Spinal cord (tissue), 10 donors: ENCODE data around the gene TRIP4. TPM values are rescaled to one million over a fixed set of nuclear protein-coding genes. Genes with fewer than 3 reads are reported as not detected.

Experiments used
- DNase-seq, 6 donors: peaks; one replicate each; pipeline versions ENCODE4 v3.0.0 to v3.0.0-alpha.2; 2013 to 2015; ENCODE audit warnings: low spot score in 6 of 6, low read depth in 4 of 6
- H3K27ac ChIP-seq: one replicate; pipeline ENCODE4 v1.5.1; 2013; ENCODE audit warnings: low read depth, low read length, control low read depth
- H3K27me3 ChIP-seq: one replicate; pipeline ENCODE4 v1.6.1; 2013; ENCODE audit warnings: low read length; ENCODE audit not compliant: control insufficient read depth, insufficient read depth
- H3K36me3 ChIP-seq: one replicate; pipeline ENCODE4 v1.6.1; 2013; ENCODE audit warnings: low read length; ENCODE audit not compliant: control insufficient read depth, insufficient read depth
- H3K4me1 ChIP-seq: one replicate; pipeline ENCODE4 v1.6.1; 2013; ENCODE audit warnings: low read length; ENCODE audit not compliant: control insufficient read depth, insufficient read depth
- H3K4me3 ChIP-seq: one replicate; pipeline ENCODE4 v1.5.1; 2013; ENCODE audit warnings: low read depth, low read length, control low read depth
- H3K9me3 ChIP-seq: one replicate; pipeline ENCODE4 v1.6.1; 2013; ENCODE audit warnings: low read length; ENCODE audit not compliant: control insufficient read depth, insufficient read depth
- WGBS: methylation state at CpG from one replicate; pipeline ENCODE4 v1.1.5; 2013; ENCODE audit warnings: missing lambda C conversion rate; ENCODE audit not compliant: insufficient coverage; 5-methylcytosine and 5-hydroxymethylcytosine counted together
- polyA plus RNA-seq, 2 donors: library from polyadenylated mRNA; unstranded; fragments of 120-200 nt; gene quantifications; one replicate each; pipeline ENCODE4 v1.2.1, GENCODE V29; 2013; ENCODE audit not compliant: insufficient read length in 2 of 2
- total RNA-seq, 2 donors: library from RNA; depleted of rRNA in 1 of 2; stranded (reverse); fragments of 120-200 nt in 1 of 2; fragments of >200 nt in 1 of 2; gene quantifications; one replicate each; pipeline versions ENCODE4 v1.2.3 to v1.2.4, GENCODE V29; 2013 to 2014
- donor health status: healthy.

The TRIP4 gene
- total and polyA plus RNA-seq, 4 donors, result 15.3 to 28.4 (median 23.0) TPM

DNA sequence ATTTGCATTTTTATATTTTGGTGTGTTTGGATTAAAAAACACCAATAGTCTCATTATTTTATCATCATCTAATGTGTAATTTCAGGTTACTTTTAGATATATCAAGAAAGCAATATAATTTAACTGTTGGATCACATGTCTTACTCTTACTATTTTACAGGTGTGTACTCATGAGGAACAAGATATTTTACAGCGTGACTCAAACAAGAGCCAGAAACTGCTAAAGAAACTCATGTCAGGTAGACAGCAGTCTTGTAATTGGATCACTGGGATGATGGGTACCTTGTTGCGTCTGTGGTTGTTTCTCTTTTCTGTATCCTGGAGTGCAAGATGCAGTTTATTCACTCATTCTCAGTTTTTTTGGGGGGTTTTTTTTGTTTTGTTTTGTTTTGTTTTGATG lies 12.9 kb downstream of the TRIP4 start:
- H3K36me3 ChIP-seq, result peaks cover 83% of the 10 kb centered on the region
- no peaks in the 10 kb centered on the region for H3K27me3 ChIP-seq
- H3K9me3 ChIP-seq, result no peaks in the 10 kb centered on the region
- no peaks in the 10 kb centered on the region for H3K4me1 ChIP-seq
- no peak overlapping the region for H3K4me3 ChIP-seq
- 100% methylated on average over 1 of the region's 2 CpGs for WGBS
- DNase-seq, result no peak
- H3K27ac ChIP-seq, result no peak overlapping the region

DNA sequence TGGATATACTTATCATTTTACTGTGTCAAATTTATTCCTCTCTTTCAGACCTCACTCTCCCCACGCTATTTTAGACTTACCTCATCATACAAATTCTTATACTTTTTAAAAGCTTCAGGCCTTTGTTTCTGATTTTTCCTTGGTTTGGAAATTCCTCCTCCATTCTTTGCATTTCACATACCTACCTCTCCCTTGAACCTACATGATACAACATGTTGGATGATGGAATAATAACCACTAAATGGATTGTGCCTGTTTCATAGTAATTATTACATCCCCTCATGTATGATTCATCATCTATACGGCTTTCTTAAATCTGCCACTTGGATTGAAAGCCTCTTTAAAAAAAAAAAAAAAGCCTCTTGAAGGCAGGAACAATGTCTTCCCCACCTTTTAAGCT lies 24.6 kb downstream of the TRIP4 start:
- WGBS, result no CpG with 5 or more reads among the region's 2 CpGs
- H3K27me3 ChIP-seq, result no peaks in the 10 kb centered on the region
- no peak overlapping the region for H3K27ac ChIP-seq
- DNase-seq, result no peak
- no peaks in the 10 kb centered on the region for H3K4me1 ChIP-seq
- peaks cover 48% of the 10 kb centered on the region for H3K36me3 ChIP-seq
- H3K4me3 ChIP-seq, result no peak overlapping the region
- no peaks in the 10 kb centered on the region for H3K9me3 ChIP-seq

DNA sequence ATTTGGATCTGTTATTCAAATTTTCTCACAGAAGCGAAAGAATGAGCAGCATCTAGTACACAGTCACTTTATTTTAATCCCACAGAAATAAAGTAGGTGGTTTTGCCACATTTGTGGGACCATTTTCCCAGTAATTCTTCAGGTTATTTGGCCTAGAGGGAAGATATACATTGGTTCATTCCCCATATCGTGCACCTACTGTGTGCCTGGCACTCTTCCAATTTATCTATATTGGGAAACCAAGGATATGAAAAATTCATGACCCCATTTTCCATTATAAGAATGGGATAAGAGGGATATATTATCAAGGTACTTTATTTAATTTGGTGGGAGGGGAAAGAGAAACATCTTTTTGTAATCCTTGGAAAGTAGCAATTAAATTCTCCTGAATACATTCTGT lies 35.1 kb downstream of the TRIP4 start:
- no CpG with 5 or more reads among the region's 2 CpGs for WGBS
- Histone ChIP-seq H3K4me1 (no peaks in the 10 kb centered on the region), H3K36me3 (peaks cover 38% of the 10 kb centered on the region), H3K9me3 (no peaks in the 10 kb centered on the region), H3K27me3 (no peaks in the 10 kb centered on the region), H3K4me3 (no peak overlapping the region), H3K27ac (no peak overlapping the region)
- no peak for DNase-seq

- Histone ChIP-seq H3K4me1 (no peaks in the 10 kb centered on the region), H3K4me3 (no peak overlapping the region), H3K9me3 (no peaks in the 10 kb centered on the region), H3K27me3 (no peaks in the 10 kb centered on the region), H3K27ac (no peak overlapping the region), H3K36me3 (peaks cover 34% of the 10 kb centered on the region)
- WGBS, result no CpG with 5 or more reads among the region's 6 CpGs
- DNase-seq, result no peak
These were observed 36.3 kb downstream of the TRIP4 start for GRCh38 chr15:64423970-64424369.

DNA sequence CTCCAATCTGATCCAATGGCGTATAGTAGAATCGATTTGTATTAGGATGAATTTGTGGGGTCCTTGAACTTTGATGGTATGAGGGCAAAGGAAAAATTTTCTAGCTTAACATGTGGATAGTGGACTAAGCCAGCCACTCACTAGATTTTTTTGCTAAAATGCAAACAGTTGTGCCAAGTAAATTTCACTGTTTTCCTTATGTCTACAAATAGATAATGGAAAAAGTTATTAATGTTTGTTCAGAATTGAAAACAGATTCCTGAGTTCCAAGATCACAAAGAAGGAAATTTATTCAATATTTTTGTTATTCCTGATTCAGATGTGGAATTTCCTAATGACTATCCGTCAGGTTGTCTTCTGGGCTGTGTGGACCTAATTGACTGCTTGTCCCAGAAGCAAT lies 37.6 kb downstream of the TRIP4 start:
- no peak for DNase-seq
- Histone ChIP-seq H3K9me3 (no peaks in the 10 kb centered on the region), H3K36me3 (peaks cover 22% of the 10 kb centered on the region), H3K27ac (no peak overlapping the region), H3K4me1 (no peaks in the 10 kb centered on the region), H3K27me3 (no peaks in the 10 kb centered on the region), H3K4me3 (no peak overlapping the region)
- no CpG with 5 or more reads among the region's 3 CpGs for WGBS

DNA sequence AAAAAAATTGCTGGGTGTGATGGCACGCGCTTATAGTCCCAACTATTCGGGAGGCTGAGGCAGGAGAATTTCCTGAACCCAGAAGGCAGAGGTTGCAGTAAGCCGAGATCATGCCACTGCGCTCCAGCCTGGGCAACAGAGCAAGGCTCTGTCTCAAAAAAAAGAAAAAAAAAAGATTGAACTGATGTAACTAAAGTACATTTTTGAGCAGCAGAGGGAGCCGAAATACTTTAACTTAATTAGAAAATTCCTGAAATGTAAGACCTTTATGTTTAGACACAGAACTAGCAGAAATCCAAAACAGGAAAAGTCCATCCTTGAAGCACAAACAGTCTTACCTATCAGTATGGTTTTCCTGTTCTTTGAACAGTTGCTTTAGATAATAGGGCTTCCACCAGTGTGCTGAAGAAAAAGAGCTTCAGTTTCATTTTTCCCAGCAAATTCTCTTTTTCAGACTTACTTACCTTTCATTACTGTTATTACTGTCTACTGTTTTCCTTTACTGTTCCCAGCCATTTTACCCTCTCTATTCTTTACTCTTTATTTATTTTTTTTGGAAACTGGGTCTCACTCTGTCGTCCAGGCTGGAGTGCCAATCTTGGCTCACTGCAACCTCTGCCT lies 39.3 kb downstream of the TRIP4 start:
- H3K27me3 ChIP-seq, result no peaks in the 10 kb centered on the region
- no peaks in the 10 kb centered on the region for H3K9me3 ChIP-seq
- peak in 4 of 6 donors; percentile 6 to 88 (median 57) for DNase-seq
- 80% methylated on average over 3 of the region's 7 CpGs for WGBS
- H3K27ac ChIP-seq, result no peak overlapping the region
- H3K36me3 ChIP-seq, result peaks cover 12% of the 10 kb centered on the region
- H3K4me1 ChIP-seq, result no peaks in the 10 kb centered on the region
- H3K4me3 ChIP-seq, result no peak overlapping the region

GRCh38 chr15:64429448-64429847 lies 41.8 kb downstream of the TRIP4 start:
- no peak for DNase-seq
- no peak overlapping the region for H3K4me3 ChIP-seq
- no peak overlapping the region for H3K27ac ChIP-seq
- H3K9me3 ChIP-seq, result no peaks in the 10 kb centered on the region
- no peaks in the 10 kb centered on the region for H3K4me1 ChIP-seq
- H3K36me3 ChIP-seq, result peaks cover 15% of the 10 kb centered on the region
- no peaks in the 10 kb centered on the region for H3K27me3 ChIP-seq

DNA sequence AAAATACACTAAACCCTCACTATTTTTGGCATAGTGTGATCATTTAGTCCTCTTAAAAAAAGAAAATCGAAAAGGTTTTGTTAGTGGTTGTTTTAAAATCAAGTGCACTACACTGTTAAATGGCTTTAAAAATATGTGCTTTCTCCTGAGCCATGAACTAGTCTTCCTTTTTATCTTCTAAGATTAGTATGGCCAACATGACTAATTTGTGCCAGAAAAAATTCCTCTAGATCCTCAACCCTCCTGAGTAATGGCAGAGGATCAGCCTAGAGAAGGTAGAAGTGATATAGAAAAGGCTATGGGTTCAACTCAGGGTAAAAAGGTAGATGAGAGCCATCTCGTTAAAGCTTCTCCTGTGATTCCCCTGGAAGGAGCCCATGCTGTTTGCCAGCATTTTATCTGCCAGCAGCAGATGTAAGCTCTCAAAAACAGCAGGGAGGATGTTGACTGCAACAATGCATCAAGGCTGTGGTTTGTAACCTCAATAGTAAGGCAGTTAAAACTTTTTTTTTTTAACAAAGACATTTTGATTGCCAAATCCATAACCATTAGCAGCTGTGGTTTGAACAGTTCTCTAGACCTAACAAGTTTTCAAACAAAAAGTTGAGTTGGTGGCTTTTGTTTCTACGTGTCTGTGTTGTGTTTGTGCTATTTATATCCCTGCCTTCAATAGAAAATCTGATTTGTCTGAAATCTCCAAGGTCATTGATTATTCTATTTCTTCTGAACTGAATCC lies 42.5 kb downstream of the TRIP4 start:
- H3K4me1 ChIP-seq, result no peaks in the 10 kb centered on the region
- H3K4me3 ChIP-seq, result no peak overlapping the region
- H3K27ac ChIP-seq, result peak overlapping the region; percentile 15
- peaks cover 15% of the 10 kb centered on the region for H3K36me3 ChIP-seq
- no peaks in the 10 kb centered on the region for H3K27me3 ChIP-seq
- H3K9me3 ChIP-seq, result no peaks in the 10 kb centered on the region
- DNase-seq, result peak in 2 of 6 donors; percentile 43 to 75
- WGBS, result 0% methylated on average over 1 of the region's 3 CpGs

DNA sequence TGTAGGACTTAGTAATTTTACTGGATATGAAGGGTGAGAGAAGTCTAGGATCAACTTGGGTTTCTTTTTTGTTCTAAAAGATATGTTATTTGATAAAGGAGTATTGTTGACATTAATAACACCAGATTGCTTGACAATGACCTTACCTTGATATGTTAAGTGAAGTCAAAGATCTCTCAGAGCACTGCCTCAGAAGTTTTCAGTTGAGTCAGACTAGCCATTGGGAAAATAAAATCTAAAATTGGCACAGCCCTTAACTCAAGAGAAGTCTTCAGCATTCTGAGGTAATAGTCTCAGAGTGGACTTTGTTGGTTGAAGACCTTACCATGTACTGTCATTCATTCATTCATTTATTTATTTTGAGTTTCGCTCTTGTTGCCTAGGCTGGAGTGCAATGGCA lies 50.3 kb downstream of the TRIP4 start:
- no peak for DNase-seq
- Histone ChIP-seq H3K4me1 (no peaks in the 10 kb centered on the region), H3K27me3 (no peaks in the 10 kb centered on the region), H3K9me3 (no peaks in the 10 kb centered on the region), H3K36me3 (peaks cover 10% of the 10 kb centered on the region), H3K4me3 (no peak overlapping the region), H3K27ac (no peak overlapping the region)
- WGBS, result 100% methylated on average over 1 of the region's 1 CpG
